WI38 (cell line): ENCODE results near the gene UBE2E1.

Source experiments
- H3K4me3 ChIP-seq: 2 replicates; pipeline ENCODE4 v1.5.1; 2011; ENCODE audit warnings: low read depth, mild to moderate bottlenecking, control low read depth, low read length
- CTCF ChIP-seq: IDR thresholded peaks from 2 replicates; pipeline ENCODE4 v1.5.1; 2012; ENCODE audit warnings: low read depth, mild to moderate bottlenecking, control low read depth, low read length

The UBE2E1 gene

DNA sequence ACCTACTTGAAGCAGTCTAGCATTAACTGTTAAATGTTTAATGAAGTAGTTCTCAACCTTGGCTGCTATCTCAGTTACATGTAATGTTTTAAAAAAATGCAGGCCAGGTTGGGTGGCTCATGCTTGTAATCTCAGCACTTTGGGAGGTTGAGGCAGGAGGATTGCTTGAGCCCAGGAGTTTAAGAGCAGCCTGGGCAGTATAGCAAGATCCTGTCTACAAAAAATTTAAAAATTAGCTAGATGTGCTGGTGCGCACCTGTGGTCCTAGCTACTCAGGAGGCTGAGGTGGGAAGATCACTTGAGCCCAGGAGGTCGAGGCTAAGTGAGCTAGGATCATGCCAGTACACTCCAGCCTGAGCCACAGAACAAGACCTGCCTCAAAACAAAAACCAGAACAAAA, 29.3 kb downstream of the UBE2E1 start:
- no peak overlapping the region for H3K4me3 ChIP-seq
- no peak for TF ChIP-seq CTCF

GRCh38 chr3:23835802-23836201, 30.0 kb downstream of the UBE2E1 start:
- TF ChIP-seq CTCF = no peak
- no peak overlapping the region for H3K4me3 ChIP-seq

DNA sequence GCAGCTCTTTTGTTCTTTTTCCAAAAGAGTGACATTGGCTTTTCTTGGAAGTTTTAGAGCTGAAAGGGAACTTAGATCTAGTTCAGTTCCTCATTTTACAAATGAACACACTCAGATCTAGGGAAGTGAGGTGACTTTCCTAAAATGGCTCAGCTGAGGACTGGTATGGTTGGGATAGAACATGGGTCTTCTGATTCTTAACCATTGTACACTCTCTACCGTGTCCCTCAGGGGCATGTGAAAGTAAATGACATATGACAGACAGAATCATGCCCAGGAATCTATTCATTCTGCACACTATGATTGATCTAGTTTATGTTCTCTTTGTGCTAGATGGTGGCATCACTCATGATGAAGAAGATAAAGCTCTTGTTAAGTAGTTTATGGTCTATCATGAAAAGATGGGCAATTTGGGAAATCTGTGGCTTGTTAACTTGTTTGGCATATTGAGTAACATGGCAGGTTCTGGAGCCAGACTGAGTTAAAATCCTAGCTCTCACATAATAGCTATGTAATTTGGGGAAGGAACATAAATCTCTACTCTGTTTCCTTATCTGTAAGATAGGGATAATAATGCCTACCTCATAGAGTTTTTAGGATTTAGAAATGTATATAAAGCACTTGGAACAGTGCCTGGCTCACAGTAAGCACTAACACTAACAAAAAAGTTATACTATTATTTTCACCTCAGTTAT, 30.9 kb downstream of the UBE2E1 start:
- TF ChIP-seq CTCF = no peak
- H3K4me3 ChIP-seq = no peak overlapping the region

- no peak for TF ChIP-seq CTCF
- H3K4me3 ChIP-seq = no peak overlapping the region
Measured at GRCh38 chr3:23837286-23837685, 31.5 kb downstream of the UBE2E1 start.

GRCh38 chr3:23837691-23838090, 31.9 kb downstream of the UBE2E1 start:
- no peak overlapping the region for H3K4me3 ChIP-seq
- TF ChIP-seq CTCF = no peak

- H3K4me3 ChIP-seq = no peak overlapping the region
- no peak for TF ChIP-seq CTCF
Measured at GRCh38 chr3:23840521-23840920, 34.8 kb downstream of the UBE2E1 start.

DNA sequence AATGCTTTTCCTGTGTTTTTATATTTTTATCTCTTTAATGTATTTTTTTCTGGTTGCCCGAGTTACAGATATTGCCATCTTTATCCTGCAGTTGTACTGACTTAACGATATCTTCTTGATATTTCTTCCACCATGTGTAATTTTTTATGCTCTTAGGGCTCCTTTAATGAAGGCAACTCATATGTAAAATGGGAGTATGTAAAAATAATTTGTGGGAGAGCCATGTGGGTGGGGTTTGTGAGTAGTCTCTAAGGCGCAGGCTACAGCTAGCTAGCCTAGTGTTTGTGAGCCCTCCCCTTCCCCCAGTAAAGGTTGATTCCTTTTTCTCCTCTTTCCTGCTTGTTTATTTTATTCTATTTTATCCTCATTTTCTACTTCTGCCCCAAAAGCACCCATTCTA, 38.1 kb downstream of the UBE2E1 start:
- TF ChIP-seq CTCF = no peak
- no peak overlapping the region for H3K4me3 ChIP-seq
